SH-SY5Y (cell line): ENCODE data around the gene FSTL4.

Experiments used
- GATA2 ChIP-seq: IDR thresholded peaks from 2 replicates; pipeline ENCODE4 v1.6.1; 2011; ENCODE audit warnings: mild to moderate bottlenecking, low read depth, low read length
- GATA3 ChIP-seq: IDR thresholded peaks from 2 replicates; pipeline ENCODE4 v1.6.1; 2011; ENCODE audit warnings: low read depth, mild to moderate bottlenecking, low read length, moderate library complexity

The FSTL4 gene

GRCh38 chr5:133253070-133253469 lies 359.3 kb downstream of the FSTL4 start:
- TF ChIP-seq GATA3 (no peak), GATA2 (no peak)

- TF ChIP-seq GATA3 = no peak
- TF ChIP-seq GATA2 = no peak
Measured at GRCh38 chr5:133252133-133252480, 360.2 kb downstream of the FSTL4 start.

GRCh38 chr5:133251296-133252132 lies 360.8 kb downstream of the FSTL4 start:
- no peak for TF ChIP-seq GATA3
- TF ChIP-seq GATA2 = no peak

GRCh38 chr5:133250527-133250926 lies 361.8 kb downstream of the FSTL4 start:
- no peak for TF ChIP-seq GATA2
- no peak for TF ChIP-seq GATA3

DNA sequence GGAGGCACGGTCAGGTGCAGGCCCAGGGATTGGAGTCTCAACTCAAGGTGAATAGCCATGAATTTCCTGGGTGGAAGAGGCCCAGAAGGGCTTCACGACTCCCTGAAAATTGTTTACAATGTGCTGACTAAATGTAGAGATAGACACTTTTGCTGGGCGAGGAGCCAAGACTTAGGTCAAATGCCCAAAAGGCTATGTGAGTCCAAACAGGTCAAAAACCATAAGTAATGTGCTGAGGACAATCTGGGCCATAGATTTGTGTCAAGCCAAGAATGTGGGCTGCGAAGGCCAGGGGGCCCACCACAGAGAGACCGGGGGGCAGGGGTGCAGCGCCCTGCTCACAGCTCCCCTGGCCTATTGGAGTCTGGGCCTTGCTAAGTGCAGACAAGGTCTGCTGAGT lies 362.7 kb downstream of the FSTL4 start:
- TF ChIP-seq GATA2 (no peak), GATA3 (no peak)

DNA sequence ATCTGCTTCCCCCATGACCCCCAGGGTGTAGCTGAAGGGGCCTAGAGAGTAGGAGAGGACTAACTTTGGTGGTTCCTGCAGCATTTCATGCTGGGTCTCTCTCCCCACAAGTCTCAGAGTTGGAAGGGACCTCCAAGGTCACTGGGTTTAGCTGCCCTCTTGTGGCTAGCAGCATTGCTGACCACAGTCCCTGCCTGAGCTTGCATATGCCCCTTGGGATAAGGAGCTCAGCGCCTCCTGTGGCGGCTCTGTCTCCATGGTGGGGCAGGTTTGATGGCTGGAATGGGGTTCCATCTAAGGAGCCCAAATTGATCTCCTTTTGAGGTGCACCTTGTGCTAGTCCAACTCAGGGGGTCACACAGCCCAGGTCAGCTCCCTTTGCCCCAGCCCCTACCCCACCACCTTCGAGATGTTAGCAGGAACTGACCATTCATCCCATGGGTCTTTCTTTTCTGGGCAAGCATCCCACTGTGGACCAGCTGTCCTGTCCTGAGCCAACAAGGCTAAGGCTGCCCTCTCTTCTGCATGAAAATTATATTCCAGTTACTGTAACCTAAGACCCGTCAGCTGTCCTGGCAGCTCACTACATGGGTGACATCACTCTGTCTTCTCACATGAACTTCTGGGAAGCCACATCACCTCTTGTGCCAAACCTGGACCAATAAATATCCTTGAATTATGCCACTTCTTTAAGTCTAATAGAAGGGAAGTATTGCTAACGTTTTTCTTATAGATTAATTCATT lies 364.3 kb downstream of the FSTL4 start:
- no peak for TF ChIP-seq GATA2
- no peak for TF ChIP-seq GATA3

GRCh38 chr5:133247151-133247709 lies 365.1 kb downstream of the FSTL4 start:
- TF ChIP-seq GATA2 (no peak), GATA3 (no peak)

GRCh38 chr5:133246376-133247150 lies 365.8 kb downstream of the FSTL4 start:
- TF ChIP-seq GATA3 (no peak), GATA2 (no peak)

DNA sequence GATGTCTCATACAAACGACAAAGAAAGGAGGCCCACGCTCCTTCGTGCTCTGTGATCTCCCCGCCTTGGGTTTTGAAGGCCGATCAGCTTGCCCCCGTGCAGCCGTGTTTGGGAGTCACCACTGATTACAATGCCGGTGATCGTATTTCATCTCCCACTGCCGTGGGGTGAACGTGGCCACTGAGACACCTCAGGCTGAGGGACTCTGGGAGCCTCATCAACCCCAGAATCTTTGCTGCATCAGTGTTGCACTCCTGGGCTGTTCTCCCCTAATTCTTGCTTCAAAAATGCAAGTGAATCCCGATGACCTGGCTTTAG lies 366.3 kb downstream of the FSTL4 start:
- TF ChIP-seq GATA3 (no peak), GATA2 (no peak)

- TF ChIP-seq GATA3 (no peak), GATA2 (no peak)
Measured at GRCh38 chr5:133245191-133246052, 366.9 kb downstream of the FSTL4 start.

DNA sequence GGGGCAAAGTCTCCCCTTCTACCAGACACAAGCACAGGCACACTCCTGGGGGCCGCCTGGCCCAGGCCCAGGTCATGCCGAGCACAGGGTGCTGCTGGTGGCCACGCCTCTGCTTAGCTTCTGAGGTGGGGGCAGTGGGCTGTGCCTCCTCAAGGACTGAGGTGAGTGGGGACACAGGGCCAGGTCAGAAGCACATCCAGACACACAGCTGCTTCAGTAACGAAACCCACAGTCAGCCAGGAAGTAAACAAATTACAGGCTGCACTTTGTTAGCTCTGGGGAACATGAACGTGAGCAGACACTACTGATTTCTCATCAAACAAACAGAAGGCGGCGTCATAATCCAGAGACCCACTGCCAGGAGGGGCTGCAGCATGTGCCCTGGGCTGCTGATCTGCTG lies 368.1 kb downstream of the FSTL4 start:
- TF ChIP-seq GATA3 = no peak
- TF ChIP-seq GATA2 = no peak

- TF ChIP-seq GATA3 (no peak), GATA2 (no peak)
Measured at GRCh38 chr5:133243196-133243595, 369.1 kb downstream of the FSTL4 start.

GRCh38 chr5:133242221-133242835 lies 370.0 kb downstream of the FSTL4 start:
- TF ChIP-seq GATA2 = no peak
- TF ChIP-seq GATA3 = no peak

- TF ChIP-seq GATA2 = no peak
- no peak for TF ChIP-seq GATA3
Measured at GRCh38 chr5:133241179-133242092, 370.9 kb downstream of the FSTL4 start.
